GM19452 (cell line): ENCODE data around the gene PTHLH.

Experiments
- ATAC-seq: cut with Tn5 transposase; IDR thresholded peaks from one replicate; pipeline ENCODE4 v1.9.1; 2021; ENCODE audit not compliant: unreplicated experiment

Gene PTHLH

GRCh38 chr12:27972721-27973120 is at the start of gene PTHLH:
Gene PTHLH, minus strand, starts transcription at chr12:27972733. Its CDS starts 3,239 bp downstream, at chr12:27969494.
- no peak for ATAC-seq

- no peak for ATAC-seq
These were observed 49.2 kb upstream of the PTHLH start for GRCh38 chr12:28021704-28022103.

- no peak for ATAC-seq
These were observed 45.3 kb upstream of the PTHLH start for GRCh38 chr12:28017873-28018255.

DNA sequence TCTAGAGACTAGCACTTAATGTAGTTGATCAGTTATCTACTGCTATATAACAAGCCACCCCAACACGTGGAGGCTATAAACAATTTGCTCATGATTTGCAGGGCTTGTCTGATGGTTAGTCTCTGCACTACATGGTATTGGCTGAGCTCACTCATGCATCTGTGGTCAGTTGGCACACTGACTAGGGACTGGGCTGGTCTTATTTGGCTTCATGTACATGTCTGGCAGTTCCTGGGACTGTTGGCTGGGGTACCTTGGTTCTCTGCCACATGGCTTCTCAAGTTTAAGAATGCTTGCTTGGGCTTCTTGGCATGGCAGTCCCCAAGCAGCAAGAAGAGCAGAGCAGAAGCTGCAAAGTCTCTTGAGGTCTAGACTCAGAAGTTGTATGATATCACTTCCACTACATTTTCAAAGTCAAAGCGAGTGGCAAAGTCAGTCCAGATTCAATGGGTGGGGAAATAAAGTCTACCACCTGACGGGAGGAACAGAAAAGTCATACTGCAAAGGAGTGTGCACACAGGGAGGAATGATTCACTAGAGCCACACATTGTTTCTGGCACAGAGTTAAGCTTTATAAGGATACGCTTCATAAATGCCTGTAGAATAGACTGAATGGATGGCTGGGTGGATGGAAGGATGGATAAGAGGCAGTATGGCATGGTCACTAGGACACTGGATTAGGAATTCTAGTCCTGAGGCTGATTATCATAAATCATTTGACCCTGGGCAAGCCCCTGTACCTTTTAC is 44.8 kb upstream of the PTHLH start:
- no peak for ATAC-seq

- no peak for ATAC-seq
These were observed 42.6 kb upstream of the PTHLH start for GRCh38 chr12:28015165-28015564.

DNA sequence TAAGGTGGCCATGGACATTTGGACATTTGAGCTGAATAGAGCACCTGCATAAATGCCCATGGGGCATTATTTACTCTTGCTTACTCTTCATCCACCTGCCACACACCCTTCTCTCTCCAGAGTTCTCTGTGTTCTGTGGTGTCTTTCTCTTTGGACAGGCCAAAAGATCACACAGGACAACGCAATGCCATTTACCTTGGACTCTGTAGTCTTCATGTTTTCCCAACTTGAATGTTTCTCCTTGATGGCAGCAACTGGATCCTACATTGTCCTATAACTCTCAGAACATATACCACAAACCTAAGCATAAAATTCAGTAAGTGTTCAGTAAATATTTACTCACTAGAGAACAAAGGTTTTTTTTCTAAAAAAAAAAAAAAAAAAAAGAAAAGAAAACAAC is 41.7 kb upstream of the PTHLH start:
- no peak for ATAC-seq

DNA sequence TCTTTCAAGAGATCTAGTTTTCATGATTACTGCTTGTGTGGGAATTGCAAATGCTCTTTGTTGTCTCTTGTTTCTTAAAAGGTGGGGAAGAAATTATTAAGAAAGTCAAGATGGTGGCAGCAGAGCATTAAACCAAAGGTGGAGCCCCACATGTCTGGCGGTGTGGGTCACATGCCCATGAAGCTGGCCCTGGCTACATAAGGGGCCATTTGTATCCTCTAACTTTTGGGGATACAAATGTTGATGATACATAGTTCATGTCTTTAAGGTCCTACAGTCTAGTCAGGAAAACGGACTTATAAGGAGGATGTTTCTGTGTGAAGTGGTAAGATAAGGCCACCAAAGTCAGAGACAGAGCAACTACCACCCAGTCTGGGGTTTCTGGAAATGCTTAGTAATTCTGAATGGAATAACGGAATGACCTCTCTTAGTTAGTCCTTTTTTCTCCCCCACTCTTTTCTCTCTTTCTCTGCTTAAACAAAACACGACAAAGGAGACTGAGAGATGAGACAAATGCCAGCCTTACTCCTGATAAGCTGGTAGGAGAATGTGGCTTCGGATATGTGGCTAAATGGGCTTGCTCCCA is 39.9 kb upstream of the PTHLH start:
- ATAC-seq, result no peak

- no peak for ATAC-seq
These were observed 37.5 kb upstream of the PTHLH start for GRCh38 chr12:28010036-28010435.

GRCh38 chr12:27999970-28000369 is 27.4 kb upstream of the PTHLH start:
- no peak for ATAC-seq

- no peak for ATAC-seq
These were observed 27.0 kb upstream of the PTHLH start for GRCh38 chr12:27999521-27999920.

DNA sequence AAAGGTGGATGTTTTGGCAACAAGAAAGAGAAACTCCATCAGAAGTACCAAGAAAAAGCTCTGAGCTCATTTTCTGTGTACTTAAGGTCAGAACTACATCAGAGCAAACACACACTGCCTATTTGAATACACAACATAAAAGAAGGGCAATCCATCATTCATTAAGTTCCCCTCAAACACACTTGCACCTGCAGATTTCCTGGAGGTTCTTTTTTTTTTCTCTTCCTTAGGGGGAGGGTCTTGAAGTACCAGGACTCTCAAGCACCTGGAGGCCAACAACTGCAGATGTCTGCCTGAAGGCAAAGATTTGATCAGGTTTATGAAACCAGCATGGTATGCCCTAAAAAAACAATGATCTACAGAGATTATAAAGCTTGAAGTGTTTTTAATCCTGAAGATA is 26.1 kb upstream of the PTHLH start:
- ATAC-seq, result no peak

DNA sequence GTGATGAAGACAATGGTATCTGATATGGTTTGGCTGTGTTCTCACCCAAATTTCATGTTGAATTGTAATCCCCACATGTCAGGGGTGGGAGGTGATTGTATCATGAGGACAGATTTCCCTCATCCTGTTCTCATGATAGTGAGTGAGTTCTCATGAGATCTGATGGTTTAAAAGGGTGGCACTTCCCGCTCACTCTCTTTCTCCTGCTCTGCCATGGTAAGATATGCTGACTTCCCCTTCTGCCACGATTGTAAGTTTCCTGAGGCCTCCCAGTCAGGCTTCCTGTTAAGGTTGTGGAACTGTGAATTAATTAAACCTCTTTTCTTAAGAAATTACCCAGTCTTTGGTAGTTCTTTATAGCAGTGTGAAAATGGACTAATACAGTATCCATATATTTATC is 25.6 kb upstream of the PTHLH start:
- no peak for ATAC-seq

GRCh38 chr12:27996761-27997160 is 24.2 kb upstream of the PTHLH start:
- no peak for ATAC-seq

DNA sequence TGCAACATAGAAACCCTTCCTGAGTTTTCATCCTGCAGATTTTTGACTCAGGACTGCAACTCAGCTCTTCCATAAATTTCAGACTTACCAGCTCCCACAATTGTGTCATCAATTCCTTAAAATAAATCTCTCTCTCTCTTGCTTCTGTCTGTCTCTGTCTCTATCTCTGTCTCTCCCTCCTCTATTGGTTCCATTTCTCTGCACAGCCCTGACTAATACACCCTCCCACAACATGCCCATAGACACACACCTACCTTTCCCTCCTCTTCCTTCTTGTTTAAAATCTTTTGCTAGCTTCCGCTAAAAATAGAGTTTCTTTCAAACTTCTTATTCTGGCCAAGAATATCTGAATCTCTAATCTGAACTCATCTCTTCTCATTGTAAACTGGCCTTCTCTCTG is 22.9 kb upstream of the PTHLH start:
- ATAC-seq, result no peak

DNA sequence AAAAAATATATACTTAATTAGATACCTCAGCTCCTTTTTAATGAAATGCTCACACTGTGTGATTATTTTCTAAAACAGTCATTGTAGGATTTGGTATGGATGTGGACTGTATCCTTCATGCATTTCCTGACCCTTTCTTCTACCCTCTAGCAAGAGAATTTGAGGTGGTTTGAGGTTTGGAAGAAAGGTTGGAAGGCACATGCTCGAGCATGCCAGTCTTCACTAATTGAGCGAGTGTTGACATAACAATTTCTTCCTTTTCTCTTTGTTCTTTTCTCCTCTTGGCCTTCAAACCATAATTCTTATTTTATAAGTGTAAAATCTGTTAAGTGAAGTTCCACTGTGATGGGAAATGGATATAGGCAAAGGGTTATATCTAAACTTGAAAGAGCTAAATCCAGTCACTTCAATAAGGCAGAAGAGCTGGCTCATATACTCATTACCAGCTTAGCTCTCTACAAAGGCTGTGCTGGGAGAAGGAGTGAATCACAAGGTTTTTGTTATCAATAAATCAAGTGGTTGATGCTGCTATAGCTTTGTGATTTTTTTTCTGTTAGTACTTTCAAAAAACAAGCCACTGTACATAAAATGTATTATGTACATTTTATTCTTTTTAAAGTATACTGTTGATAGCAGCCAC is 16.2 kb upstream of the PTHLH start:
- ATAC-seq, result no peak

DNA sequence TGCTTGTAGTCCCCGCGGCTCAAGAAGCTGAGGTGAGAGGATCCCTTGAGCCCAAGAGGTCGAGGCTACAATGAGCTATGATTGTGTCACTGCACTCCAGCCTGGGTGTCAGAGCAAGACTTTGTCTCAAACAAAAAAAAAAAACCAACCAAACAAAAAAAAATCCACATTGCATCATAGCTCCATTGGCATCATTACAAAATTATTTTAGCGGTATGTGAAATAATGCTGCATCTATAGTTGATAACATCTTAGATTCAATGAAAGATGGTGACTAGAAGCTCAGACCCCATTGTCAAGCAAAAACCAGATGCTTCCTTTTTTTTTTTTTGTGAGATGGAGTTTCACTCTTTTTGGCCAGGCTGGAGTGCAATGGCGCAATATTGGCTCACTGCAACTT is 14.8 kb upstream of the PTHLH start:
- ATAC-seq, result no peak

- ATAC-seq, result no peak
These were observed 11.7 kb upstream of the PTHLH start for GRCh38 chr12:27984275-27984674.

GRCh38 chr12:27982951-27983350 is 10.4 kb upstream of the PTHLH start:
- no peak for ATAC-seq

GRCh38 chr12:27982385-27982784 is 9.9 kb upstream of the PTHLH start:
- no peak for ATAC-seq

GRCh38 chr12:27981874-27982273 is 9.3 kb upstream of the PTHLH start:
- ATAC-seq, result no peak

GRCh38 chr12:27979145-27979544 is 6.6 kb upstream of the PTHLH start:
- ATAC-seq, result no peak
